ENCODE data around the gene WASHC3.
"Not testable (repeated sequence)": the region's sequence is repeated elsewhere in the genome, so short reads cannot be mapped to it uniquely, and the experiment has no call there.

The WASHC3 gene

GRCh38 chr12:102050660-102051430 is 10.9 kb downstream of the WASHC3 start:
- no peak for DNase-seq (ENCODE audit: low read depth in 2 of 2)

GRCh38 chr12:102043928-102044327 is 17.9 kb downstream of the WASHC3 start:
- DNase-seq (ENCODE audit: low read depth in 2 of 2): no peak

GRCh38 chr12:102033991-102034745 is 27.6 kb downstream of the WASHC3 start:
- DNase-seq (ENCODE audit: low read depth in 2 of 2): no peak

GRCh38 chr12:102031852-102032251 is 29.9 kb downstream of the WASHC3 start:
- no peak for DNase-seq (ENCODE audit: low read depth in 2 of 2)

GRCh38 chr12:102029141-102029540 is 32.6 kb downstream of the WASHC3 start:
- DNase-seq (ENCODE audit: low read depth in 2 of 2): no peak

DNA sequence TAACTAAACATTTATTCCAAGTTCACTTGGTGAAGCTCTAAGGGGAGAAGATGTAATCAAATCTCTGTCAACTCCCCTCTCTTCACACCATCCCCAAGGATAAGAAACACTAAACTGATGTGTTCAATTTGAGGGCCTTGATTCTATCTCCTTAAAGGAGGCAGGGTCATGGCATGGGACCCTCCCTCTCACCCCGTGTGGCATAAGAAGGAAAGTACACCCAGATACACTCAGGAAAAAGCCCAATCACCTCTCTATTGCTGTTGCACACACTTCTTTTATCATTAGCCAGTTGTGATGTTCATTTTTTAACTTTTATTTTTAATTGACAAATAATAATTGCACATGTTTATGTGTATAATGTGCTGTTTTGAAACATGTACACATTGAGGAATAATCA is 35.1 kb downstream of the WASHC3 start:
- DNase-seq (ENCODE audit: low read depth in 2 of 2): no peak

DNA sequence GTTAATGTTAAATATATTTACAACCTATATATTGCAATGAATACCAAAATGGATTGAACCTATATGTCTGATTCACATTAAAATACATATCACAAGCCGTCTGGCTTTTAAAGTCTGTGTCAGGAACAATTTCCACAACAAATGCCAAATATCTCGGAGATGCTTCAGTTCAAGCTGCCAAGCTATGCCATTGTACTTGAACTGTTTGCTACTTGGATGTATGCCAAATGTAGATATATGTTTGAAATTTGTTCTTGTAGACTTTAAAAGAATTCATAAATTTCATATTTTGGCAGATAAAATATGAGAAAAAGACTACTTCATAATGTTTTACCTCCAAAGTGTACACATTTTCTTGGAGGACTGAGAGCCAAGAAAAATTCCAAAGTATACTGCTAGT is 37.0 kb downstream of the WASHC3 start:
- no peak for DNase-seq (ENCODE audit: low read depth in 2 of 2)

GRCh38 chr12:102023343-102023930 is 38.4 kb downstream of the WASHC3 start:
- no peak for DNase-seq (ENCODE audit: low read depth in 2 of 2)

GRCh38 chr12:102022286-102022685 is 39.5 kb downstream of the WASHC3 start:
- DNase-seq (ENCODE audit: low read depth in 2 of 2): no peak

- no peak for DNase-seq (ENCODE audit: low read depth in 2 of 2)
These were observed 40.1 kb downstream of the WASHC3 start for GRCh38 chr12:102021540-102022246.

DNA sequence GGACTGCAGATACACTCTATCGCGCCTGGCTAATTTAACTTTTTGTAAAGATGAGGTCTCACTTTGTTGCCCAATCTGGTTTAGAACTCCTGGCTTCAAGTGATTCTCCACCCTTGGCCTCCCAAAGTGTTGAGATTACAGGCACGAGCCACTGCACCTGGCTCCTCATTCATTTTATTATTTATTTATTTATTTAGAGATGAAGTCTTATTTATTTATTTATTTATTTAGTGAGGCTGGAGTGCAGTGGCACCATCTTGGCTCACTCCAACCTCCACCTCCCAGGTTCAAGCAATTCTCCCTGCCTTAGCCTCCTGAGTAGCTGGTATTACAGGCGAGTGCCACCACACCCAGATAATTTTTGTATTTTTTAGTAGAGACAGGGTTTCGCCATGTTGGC is 43.2 kb downstream of the WASHC3 start:
- DNase-seq (ENCODE audit: low read depth in 2 of 2): not testable (repeated sequence)

- DNase-seq (ENCODE audit: low read depth in 2 of 2): no peak
These were observed 45.3 kb downstream of the WASHC3 start for GRCh38 chr12:102016472-102016871.

- DNase-seq (ENCODE audit: low read depth in 2 of 2): no peak
These were observed 51.4 kb downstream of the WASHC3 start for GRCh38 chr12:102010265-102010994.

DNA sequence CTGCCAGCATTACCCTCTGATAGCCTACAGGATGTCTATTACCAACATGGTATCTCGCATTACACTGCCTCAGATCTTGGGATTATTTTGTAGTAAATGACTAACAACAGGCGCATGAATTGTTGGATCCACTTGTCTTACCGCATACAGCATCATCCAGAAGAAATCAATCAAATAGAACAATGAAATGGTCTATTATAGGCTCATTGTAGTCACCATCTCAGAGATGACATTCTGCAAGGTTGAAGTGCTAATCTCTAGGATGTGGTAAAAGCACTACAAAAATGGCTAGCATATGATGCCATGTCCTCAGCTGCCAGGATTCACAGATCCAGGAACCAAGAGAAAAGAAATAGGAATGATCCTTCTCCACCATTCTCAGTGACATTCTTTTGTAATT is 52.0 kb downstream of the WASHC3 start:
- DNase-seq (ENCODE audit: low read depth in 2 of 2): no peak

DNA sequence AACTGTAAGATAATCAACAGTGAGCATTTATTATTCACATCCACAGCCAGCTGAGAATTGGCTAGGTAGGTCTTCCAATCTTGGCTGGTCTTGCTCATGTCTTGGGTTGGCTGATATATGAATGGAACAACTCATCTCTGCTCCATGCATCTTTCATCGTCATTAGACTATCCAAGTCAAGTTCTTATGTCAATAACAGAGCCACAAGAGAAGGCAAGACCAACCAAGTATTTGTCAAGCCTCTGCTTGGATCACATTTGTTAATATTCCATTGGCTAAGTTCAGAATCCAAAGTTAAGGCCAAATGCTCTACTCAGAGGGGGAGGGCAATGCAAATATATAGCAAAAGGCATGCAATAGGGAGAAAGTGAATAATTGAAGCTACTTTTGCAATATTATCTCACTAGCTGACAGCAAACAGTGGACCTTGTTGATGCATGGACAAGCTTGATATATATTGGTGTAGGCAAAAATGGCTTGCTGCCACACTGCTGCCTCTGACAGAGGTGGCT is 53.1 kb downstream of the WASHC3 start:
- no peak for DNase-seq (ENCODE audit: low read depth in 2 of 2)

GRCh38 chr12:102005256-102005655 is 56.5 kb downstream of the WASHC3 start:
- DNase-seq (ENCODE audit: low read depth in 2 of 2): no peak

GRCh38 chr12:101997102-101997501 is 64.7 kb downstream of the WASHC3 start:
- no peak for DNase-seq (ENCODE audit: low read depth in 2 of 2)

DNA sequence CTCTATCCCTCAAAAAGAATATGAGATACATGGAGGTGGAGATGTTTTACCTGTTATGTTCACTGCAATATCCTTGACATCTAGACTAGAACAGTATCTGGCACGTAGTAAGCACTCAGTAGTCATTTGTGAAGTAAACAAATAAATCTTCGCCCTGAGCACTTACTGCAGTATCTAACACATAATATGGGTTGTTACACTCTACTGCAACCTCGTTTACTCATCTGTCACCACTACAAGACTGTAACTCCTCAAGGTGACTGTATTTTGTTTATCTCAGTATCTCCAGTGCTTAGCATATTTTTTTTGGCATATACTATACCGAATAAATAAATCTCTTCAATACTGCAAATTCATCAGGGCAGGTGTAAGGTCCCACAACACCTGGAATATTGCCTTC is 66.1 kb downstream of the WASHC3 start:
- no peak for DNase-seq (ENCODE audit: low read depth in 2 of 2)

DNA sequence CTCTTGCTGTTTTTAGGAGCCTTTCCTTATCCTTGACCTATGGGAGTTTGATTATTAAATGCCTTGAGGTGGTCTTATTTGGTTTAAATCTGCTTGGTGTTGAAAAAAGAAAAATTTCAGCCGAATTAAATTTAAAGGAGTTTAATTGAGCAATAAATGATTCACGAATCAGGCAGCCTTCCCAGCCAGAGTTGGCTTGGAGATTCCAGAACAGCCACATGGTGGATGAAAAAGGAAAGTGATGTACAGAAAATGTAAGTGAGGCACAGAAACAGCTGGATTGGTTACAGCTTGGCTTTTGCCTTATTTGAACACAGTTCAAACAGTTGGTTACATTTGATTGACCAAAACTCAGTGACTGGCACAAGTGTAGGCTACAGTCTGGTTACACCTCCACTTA is 69.7 kb downstream of the WASHC3 start:
- no peak for DNase-seq (ENCODE audit: low read depth in 2 of 2)

DNA sequence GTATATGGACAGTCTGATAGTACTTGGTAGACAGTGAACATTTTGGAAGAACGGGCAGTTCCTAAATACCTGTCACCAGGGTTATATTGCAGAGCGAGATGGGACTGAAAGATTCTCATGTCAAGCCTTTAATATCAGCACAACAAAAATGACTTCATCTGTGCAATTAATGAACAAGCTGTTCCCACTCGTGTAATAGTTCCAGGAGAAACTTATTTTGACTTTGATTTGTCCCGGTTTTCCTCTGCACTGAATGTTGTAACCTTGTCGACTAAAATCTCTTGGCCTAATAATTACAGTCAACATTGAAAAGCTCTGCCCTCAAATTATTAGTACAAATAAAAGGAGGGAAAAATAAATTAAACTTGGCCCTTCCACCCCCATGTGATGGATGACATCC is 79.5 kb downstream of the WASHC3 start:
- DNase-seq (ENCODE audit: low read depth in 2 of 2): no peak

GRCh38 chr12:101981868-101982267 is 79.9 kb downstream of the WASHC3 start:
- DNase-seq (ENCODE audit: low read depth in 2 of 2): no peak

Data from stimulated activated CD8-positive, alpha-beta memory T cell treated with anti-CD3 and anti-CD28 coated beads, Interleukin-15, amount 100 ng/mL, for 4 hours (primary cell).